Measurements from ENCODE around the gene COL3A1.

The COL3A1 gene

GRCh38 chr2:189018631-189019030, 44.5 kb downstream of the COL3A1 start:
- no peak for DNase-seq (ENCODE audit: extremely low spot score)
- ChIA-PET CTCF (interaction anchor here (0.7 kb wide), 1 partner anchor 401 kb away, joined by 3 read pairs; no protein-coding TSS in a partner anchor), POLR2A (no interaction called here)
- TF ChIP-seq ELF4 (IDR thresholded peaks at IDR 0.05) (no peak), SUZ12 (IDR thresholded peaks at IDR 0.05) (no peak), SP1 (IDR thresholded peaks at IDR 0.05) (no peak), HDGF (IDR thresholded peaks at IDR 0.05; ENCODE audit: borderline replicate concordance) (no peak), ZNF384 (IDR thresholded peaks at IDR 0.05) (no peak), LEF1 (IDR thresholded peaks at IDR 0.05; ENCODE audit: borderline replicate concordance) (no peak), BHLHE40 (IDR thresholded peaks at IDR 0.05; ENCODE audit: borderline replicate concordance) (no peak), NFRKB (IDR thresholded peaks at IDR 0.05) (no peak), TARDBP (IDR thresholded peaks at IDR 0.05) (no peak), L3MBTL2 (conservative IDR thresholded peaks at IDR 0.05) (no peak), ARNT (IDR thresholded peaks at IDR 0.05) (no peak), FOXK2 (IDR thresholded peaks at IDR 0.05) (no peak), FOXA1 (IDR thresholded peaks at IDR 0.05) (no peak), FOXM1 (IDR thresholded peaks at IDR 0.05; ENCODE audit: borderline replicate concordance) (no peak), CTBP1 (IDR thresholded peaks at IDR 0.05; ENCODE audit: borderline replicate concordance) (no peak)
- TF ChIP-seq, protein P1, sequence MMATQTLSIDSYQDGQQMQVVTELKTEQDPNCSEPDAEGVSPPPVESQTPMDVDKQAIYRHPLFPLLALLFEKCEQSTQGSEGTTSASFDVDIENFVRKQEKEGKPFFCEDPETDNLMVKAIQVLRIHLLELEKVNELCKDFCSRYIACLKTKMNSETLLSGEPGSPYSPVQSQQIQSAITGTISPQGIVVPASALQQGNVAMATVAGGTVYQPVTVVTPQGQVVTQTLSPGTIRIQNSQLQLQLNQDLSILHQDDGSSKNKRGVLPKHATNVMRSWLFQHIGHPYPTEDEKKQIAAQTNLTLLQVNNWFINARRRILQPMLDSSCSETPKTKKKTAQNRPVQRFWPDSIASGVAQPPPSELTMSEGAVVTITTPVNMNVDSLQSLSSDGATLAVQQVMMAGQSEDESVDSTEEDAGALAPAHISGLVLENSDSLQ (IDR thresholded peaks at IDR 0.05): no peak

DNA sequence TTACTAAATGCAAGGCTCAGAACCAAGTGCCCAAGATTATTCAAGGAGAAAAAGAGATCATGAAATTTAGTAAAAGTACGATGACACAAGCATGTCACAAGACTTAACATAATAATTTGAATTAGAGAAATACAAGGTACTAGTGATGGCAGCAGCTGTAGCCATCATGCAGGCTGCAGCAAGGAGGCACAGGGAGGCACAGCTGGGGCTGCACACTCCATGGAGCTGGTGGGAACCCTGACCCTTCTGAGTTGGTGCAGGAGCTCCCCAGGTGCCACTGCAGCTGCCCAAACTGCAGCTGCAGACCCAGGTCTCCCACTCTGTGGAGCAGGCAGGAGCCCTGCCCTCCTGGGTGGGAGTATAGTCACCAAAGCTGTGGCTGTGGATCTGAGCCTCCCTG, 46.0 kb downstream of the COL3A1 start:
- ChIA-PET POLR2A (no interaction called here), CTCF (no interaction called here)
- DNase-seq (ENCODE audit: extremely low spot score): no peak
- TF ChIP-seq FOXM1 (IDR thresholded peaks at IDR 0.05; ENCODE audit: borderline replicate concordance): no peak
- no peak for TF ChIP-seq BHLHE40 (IDR thresholded peaks at IDR 0.05; ENCODE audit: borderline replicate concordance)
- TF ChIP-seq, protein P1 (IDR thresholded peaks at IDR 0.05): no peak
- TF ChIP-seq ARNT (IDR thresholded peaks at IDR 0.05): no peak
- TF ChIP-seq NFRKB (IDR thresholded peaks at IDR 0.05): no peak
- TF ChIP-seq L3MBTL2 (conservative IDR thresholded peaks at IDR 0.05): no peak
- TF ChIP-seq SP1 (IDR thresholded peaks at IDR 0.05): no peak
- TF ChIP-seq HDGF (IDR thresholded peaks at IDR 0.05; ENCODE audit: borderline replicate concordance): no peak
- no peak for TF ChIP-seq ELF4 (IDR thresholded peaks at IDR 0.05)
- no peak for TF ChIP-seq FOXK2 (IDR thresholded peaks at IDR 0.05)
- no peak for TF ChIP-seq CTBP1 (IDR thresholded peaks at IDR 0.05; ENCODE audit: borderline replicate concordance)
- no peak for TF ChIP-seq LEF1 (IDR thresholded peaks at IDR 0.05; ENCODE audit: borderline replicate concordance)
- TF ChIP-seq FOXA1 (IDR thresholded peaks at IDR 0.05): no peak
- no peak for TF ChIP-seq ZNF384 (IDR thresholded peaks at IDR 0.05)
- no peak for TF ChIP-seq TARDBP (IDR thresholded peaks at IDR 0.05)
- no peak for TF ChIP-seq SUZ12 (IDR thresholded peaks at IDR 0.05)

DNA sequence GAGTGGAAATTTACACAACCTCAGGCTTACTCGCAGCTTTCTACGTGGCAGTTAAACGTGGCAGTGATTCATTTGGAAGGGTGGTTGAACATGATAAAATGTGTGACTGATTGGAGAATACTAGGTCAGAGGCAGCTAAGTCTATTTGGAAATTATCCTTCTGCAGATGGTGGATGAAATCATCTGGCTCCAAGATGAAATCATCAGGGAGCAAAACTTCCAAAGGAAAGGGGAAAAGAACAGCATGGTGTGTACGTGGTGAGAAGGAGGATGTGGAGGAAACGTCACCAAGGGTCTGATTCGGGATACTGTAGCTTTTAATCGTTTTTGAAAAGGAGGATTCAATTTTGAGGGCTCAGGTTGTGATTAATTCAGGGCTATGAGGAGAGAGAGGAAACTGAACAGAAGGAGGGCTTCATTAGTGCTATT, 47.9 kb downstream of the COL3A1 start:
- ChIA-PET POLR2A (no interaction called here), CTCF (interaction anchor here (0.6 kb wide), 1 partner anchor 9 kb away, joined by 4 read pairs; no protein-coding TSS in a partner anchor)
- DNase-seq (ENCODE audit: extremely low spot score): no peak
- TF ChIP-seq FOXK2 (IDR thresholded peaks at IDR 0.05) (no peak), FOXM1 (IDR thresholded peaks at IDR 0.05; ENCODE audit: borderline replicate concordance) (no peak), ZNF384 (IDR thresholded peaks at IDR 0.05) (no peak), TARDBP (IDR thresholded peaks at IDR 0.05) (no peak), CTBP1 (IDR thresholded peaks at IDR 0.05; ENCODE audit: borderline replicate concordance) (no peak), SP1 (IDR thresholded peaks at IDR 0.05) (no peak), SUZ12 (IDR thresholded peaks at IDR 0.05) (no peak), LEF1 (IDR thresholded peaks at IDR 0.05; ENCODE audit: borderline replicate concordance) (no peak)
- TF ChIP-seq, protein P1 (IDR thresholded peaks at IDR 0.05): no peak

DNA sequence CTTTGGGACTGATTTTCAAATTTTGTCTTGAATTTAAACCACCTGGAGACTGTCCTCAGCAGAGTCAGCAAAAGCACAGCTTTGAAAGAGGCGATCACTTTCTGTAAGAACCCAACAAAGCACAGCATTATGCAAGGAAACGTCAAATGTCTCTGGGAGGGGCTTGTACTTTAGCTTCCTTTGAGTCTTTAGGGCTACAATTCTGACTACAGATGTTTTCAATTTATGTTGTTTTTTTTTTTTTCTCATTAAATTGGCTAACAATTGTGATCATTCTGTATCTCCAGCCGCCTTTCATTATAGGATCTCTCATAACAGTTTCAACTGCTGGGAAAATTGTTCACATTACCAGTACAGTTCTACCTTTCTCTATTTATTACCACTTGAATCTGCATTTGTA, 48.3 kb downstream of the COL3A1 start:
- POLR2A ChIA-PET: no interaction called here

DNA sequence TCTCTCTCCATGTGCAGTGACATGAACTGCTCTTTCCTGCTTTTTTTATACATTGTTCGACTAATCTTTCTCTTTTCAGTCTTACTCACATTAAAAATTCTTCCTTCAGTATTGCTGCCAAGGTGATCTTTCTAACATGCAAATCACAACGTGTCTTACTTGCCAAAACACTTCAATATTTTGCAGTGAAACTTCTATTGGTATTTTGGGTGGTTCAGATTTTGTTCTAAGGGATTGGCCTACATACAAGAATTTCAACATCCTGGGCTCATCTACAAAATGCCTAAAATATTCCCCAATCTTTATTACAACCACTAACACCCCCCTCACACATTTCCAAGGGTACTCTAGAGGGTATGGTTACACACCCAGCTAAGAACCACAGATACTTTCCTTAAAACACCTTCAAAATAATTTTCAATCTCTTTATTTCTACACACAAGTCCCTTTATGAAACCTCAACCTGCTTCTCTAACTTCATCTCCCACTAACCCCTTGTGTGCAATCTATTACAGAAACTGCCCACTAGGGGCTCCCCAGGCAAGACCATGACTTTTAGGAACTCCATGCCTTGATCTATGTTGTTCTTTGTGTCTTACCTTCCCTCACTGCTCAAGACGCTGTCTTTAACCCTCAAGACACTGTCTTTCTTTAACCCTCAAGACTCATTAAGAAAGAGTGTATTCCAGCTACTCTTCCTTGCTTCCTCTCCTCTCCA, 50.9 kb downstream of the COL3A1 start:
- no peak for TF ChIP-seq SP1 (IDR thresholded peaks at IDR 0.05)
- no peak for TF ChIP-seq L3MBTL2 (conservative IDR thresholded peaks at IDR 0.05)
- no peak for TF ChIP-seq BHLHE40 (IDR thresholded peaks at IDR 0.05; ENCODE audit: borderline replicate concordance)
- no peak for TF ChIP-seq SUZ12 (IDR thresholded peaks at IDR 0.05)
- no peak for TF ChIP-seq ZNF384 (IDR thresholded peaks at IDR 0.05)
- no peak for TF ChIP-seq TARDBP (IDR thresholded peaks at IDR 0.05)
- TF ChIP-seq ELF4 (IDR thresholded peaks at IDR 0.05): no peak
- no peak for TF ChIP-seq LEF1 (IDR thresholded peaks at IDR 0.05; ENCODE audit: borderline replicate concordance)
- TF ChIP-seq FOXM1 (IDR thresholded peaks at IDR 0.05; ENCODE audit: borderline replicate concordance): no peak
- no peak for TF ChIP-seq FOXK2 (IDR thresholded peaks at IDR 0.05)
- CTCF ChIA-PET: no interaction called here
- DNase-seq (ENCODE audit: extremely low spot score): peak; percentile 27
- POLR2A ChIA-PET: no interaction called here

More for the DNA sequence above, 48.3 kb downstream of the COL3A1 start:
- CTCF ChIA-PET: interaction anchor here (0.6 kb wide), 1 partner anchor 9 kb away, joined by 4 read pairs; no protein-coding TSS in a partner anchor
- TF ChIP-seq FOXK2 (IDR thresholded peaks at IDR 0.05) (no peak), HDGF (IDR thresholded peaks at IDR 0.05; ENCODE audit: borderline replicate concordance) (no peak), TARDBP (IDR thresholded peaks at IDR 0.05) (no peak), ELF4 (IDR thresholded peaks at IDR 0.05) (no peak), CTBP1 (IDR thresholded peaks at IDR 0.05; ENCODE audit: borderline replicate concordance) (no peak), SUZ12 (IDR thresholded peaks at IDR 0.05) (no peak), FOXM1 (IDR thresholded peaks at IDR 0.05; ENCODE audit: borderline replicate concordance) (no peak), L3MBTL2 (conservative IDR thresholded peaks at IDR 0.05) (no peak)
- DNase-seq (ENCODE audit: extremely low spot score): no peak

- TF ChIP-seq, protein P1 (IDR thresholded peaks at IDR 0.05): no peak
- no peak for TF ChIP-seq ARNT (IDR thresholded peaks at IDR 0.05)
- DNase-seq (ENCODE audit: extremely low spot score): no peak
- CTCF ChIA-PET: no interaction called here
- POLR2A ChIA-PET: no interaction called here
Measured at GRCh38 chr2:189037518-189037917, 63.3 kb downstream of the COL3A1 start.

Measured in HEK293T (cell line).